ENCODE measurements around the gene PREP.
"Not testable (repeated sequence)": the region's sequence is repeated elsewhere in the genome, so short reads cannot be mapped to it uniquely, and the experiment has no call there.

The PREP gene

DNA sequence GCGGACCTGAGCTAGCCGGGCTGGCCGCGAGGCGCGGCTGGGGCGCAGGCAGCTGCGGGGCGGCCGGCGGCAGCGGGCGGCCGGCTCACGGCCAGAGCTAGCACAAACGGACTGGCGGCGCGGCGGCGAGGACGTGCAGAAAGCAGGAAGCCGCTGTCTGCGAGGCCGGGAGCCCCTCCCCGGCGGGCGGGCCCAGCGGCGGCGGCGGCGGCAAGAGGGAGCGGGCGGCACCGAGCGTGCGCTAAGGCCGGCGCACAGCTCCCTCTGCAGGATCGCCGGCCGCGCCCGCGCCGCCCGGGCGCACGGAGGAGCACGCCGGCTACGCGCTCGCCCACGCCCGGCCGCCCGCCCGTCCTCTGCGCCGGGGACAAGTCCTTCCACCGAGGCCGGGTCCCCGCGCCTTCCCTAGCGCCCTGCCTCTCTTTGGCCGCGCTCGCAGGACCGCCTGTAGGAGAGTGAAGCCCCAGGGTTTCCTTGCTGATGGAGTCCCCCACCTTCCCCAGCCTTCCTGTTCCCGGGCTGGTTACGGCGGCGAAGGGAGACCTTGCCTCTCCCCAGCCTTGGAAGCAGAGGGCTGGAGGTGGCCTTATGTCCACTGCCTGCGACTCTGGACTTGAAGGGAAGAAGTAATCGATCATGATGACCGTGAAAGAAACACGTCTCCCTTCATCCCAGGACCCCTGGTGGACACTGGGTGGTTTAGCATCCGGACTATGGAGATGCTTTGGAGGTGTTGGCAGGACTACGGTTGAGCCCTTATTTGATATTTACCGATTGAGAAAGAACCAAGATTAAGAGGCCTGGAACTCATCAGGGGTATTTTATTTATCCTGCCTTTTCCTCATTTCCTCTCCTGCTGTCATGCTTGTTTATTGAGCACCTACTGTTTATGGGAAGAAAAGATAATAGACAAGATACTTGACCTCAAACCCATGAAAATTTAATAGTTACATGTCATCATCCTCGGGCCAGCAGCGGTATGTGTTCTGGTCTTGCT, at the start of gene PREP:
Gene PREP, minus strand, starts transcription at position 144 of the 997 bp plus-strand sequence. CDS start 191 bp downstream, outside the sequence.
- peak in 13 of 14 donors; percentile 48 to 85 (median 73) for DNase-seq

DNA sequence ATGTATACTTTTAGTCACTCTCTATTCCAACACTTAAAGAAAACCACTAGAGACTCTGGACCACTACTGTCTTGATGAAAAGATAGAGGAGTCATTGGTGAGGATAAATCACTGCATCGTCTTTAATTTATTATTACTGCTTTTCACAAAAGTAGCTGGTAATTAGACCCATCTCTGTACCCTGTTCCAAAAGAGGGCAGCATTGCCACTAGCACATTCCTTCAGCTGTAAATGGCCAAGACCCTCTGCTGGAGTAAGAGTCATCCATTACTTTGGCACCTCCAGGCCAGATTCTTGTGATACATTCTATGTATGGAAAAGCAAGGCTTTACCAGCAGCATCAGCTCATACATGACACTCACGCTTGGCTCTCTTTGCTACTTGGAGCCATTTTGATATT, 49.5 kb upstream of the PREP start:
- no peak for DNase-seq

GRCh38 chr6:105449756-105450390, 47.0 kb upstream of the PREP start:
- no peak for DNase-seq

DNA sequence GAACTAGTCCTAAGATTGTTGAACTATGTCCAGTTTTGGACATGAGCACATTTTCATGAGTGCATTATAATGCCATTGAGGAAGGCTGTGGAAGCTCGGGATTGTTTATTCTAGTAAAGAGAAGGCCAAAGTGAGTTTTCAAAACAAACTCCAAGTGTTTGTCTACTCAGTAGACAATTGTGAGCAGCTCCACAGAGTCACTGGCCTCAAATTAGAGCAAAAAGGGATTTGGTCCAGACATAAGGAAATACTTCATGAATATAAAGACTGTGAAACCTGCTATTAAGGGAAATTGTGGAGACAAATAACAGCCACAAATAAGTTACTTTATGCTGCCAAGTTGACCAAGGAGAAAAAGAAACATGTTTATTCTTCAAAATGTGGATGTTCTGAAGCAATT, 42.6 kb upstream of the PREP start:
- DNase-seq = no peak

GRCh38 chr6:105443941-105444340, 41.1 kb upstream of the PREP start:
- DNase-seq = no peak

DNA sequence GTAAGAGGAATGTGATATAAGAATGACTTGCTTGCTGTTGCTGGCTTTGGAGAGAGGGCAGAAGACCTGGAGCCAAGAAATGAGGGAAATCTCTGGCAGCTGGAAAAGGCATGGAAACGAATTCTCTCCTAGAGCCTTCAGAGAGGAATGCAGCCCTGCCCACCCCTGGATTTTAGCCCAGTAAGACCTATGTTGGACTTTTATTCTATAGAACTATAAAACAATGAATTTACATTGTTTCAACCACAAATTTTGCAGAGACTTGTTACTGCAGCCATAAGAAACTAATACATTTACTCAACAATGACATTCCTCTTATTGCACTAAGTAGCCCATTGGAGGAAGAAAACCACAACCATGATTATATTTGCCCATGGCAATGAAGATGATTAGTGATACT, 39.5 kb upstream of the PREP start:
- DNase-seq = no peak

DNA sequence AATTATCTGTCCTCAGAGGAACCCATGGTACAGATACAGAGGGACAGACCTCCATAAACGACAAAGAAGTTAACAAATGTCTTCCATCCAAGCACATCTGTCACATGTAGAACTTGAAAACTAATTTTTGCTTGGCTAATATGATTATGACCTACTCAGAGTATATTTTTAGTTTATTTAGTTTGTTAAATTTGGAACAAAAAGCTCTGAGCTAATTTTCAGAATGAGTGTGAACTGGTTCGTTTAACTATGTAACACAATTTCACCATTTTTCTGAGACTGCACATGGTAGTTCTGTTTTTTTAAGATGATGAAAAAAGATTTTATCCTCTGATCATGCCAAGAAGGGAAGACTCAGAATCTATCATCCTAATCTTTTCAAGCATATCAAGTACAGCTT, 34.4 kb upstream of the PREP start:
- no peak for DNase-seq

DNA sequence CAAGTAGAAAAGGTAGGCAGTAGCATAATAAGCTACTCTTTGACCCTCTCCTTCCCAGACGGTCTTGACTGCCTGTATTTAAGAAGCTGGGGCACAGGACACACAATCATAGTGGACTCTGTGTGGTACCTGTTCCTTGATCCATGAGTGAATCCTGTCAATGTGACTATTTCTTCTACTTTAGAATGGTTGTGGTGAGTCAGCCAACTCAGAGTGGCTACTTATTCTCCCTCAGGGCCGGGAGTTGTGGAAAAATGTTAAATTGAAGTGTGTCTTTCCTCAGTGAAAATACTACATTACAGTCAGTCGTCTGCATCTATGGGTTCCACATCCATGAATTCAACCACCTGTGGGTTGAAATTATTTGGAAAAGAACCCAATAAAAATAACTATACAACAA, 30.8 kb upstream of the PREP start:
- no peak for DNase-seq

- no peak for DNase-seq
Measured at GRCh38 chr6:105432797-105433196, 29.9 kb upstream of the PREP start.

GRCh38 chr6:105431226-105431625, 28.3 kb upstream of the PREP start:
- DNase-seq = peak in 1 of 14 donors; percentile 1

GRCh38 chr6:105430685-105431084, 27.8 kb upstream of the PREP start:
- DNase-seq = no peak

- DNase-seq = no peak
Measured at GRCh38 chr6:105429676-105430075, 26.8 kb upstream of the PREP start.

DNA sequence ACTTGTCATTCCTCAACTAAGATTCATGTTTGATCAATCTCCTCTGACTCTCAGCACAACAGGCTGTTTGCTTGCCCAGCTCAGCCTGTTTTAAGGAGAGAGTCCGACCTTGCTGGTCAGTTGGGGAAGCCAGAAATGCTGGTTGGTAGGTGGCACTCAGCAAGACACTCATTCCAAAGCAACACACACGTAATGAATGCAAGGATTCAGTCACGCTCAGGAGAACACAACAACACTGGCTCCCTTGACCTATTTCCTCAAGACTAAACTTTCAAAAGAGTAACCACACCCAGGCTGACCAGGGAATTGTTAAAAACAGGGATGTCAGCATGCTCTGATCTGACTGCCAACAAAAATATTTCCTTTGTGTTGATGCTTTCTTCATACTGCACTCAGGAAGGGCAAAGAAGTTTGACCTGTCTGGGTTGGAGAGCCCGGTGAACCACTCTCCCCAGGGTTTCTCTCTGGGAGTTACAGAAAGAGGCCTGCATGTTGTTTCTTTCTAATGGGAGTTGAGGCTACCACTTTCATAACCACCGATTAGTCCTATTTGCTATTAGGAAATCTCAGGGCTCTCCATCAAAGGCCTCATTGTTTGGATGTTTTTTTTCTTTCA, 25.6 kb upstream of the PREP start:
- DNase-seq = no peak

GRCh38 chr6:105424175-105424783, 21.4 kb upstream of the PREP start:
- DNase-seq = peak in 4 of 14 donors; percentile 6 to 24 (median 16)

- not testable (repeated sequence) for DNase-seq
Measured at GRCh38 chr6:105416971-105417370, 14.1 kb upstream of the PREP start.

- no peak for DNase-seq
Measured at GRCh38 chr6:105409734-105410133, 6.9 kb upstream of the PREP start.

- DNase-seq = peak in 8 of 14 donors; percentile 21 to 75 (median 62)
Measured at GRCh38 chr6:105402090-105402938, 568 bp downstream of the PREP start.

DNA sequence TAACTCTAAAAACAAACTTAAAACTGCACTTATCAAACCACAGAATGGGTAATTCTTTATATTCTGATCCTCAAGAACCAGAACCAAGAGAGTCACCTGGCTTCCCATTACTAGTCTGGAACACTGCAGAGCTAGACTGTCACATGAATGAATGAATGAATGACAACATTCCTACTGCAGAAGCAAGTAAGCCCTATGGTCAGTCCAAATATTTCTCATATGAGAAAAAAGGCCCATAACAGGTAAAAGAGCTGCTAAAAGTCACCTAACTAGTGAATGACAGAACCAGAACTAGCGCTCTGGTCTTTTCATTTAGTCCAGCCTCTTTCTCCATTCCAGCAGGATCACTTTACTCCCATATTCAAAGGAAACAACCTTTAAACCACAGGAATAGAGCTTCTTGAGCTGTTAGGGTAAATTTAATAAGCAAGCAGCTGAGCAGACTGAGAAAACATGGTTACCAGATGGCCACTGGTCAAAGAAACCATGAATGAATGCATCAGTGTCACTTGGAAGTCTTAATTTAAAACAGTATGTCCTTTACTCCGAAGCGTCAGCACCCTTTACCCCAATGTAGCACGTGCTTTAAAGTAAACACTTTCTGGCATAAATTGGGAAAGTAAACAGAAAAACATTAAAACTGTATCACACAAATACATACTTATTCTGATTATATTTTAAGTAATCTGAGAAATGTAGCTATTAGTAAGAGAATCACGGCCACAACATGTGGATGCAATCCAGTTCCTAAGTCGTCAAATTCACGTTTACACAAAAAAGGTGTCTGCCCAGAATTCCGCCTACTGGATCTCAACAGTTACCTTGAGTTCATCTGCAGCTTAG, 1.4 kb downstream of the PREP start:
- DNase-seq = no peak

DNA sequence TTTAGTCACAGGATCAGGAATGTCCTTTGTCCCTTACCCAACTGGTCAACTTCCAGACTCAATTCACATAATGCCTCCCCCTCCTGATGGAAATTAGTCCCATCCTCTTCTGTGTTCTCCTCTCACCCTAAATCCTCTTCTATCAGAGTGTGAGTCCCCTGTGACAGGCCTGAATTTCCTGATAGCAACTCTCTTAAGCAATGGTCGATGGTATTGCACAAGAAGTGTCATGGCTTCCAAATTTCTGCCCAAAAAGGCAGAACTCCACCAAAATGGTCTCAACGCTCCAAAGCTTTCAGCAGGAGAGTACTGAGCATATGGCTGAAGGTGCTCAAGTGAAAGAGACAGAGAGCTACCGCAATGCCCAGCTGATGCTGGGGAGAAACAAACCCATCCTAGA, 2.4 kb downstream of the PREP start:
- DNase-seq = no peak

- no peak for DNase-seq
Measured at GRCh38 chr6:105398859-105399258, 4.0 kb downstream of the PREP start.

GRCh38 chr6:105397987-105398386, 4.9 kb downstream of the PREP start:
- peak in 4 of 14 donors; percentile 6 to 33 (median 20) for DNase-seq
